Stimulated activated naive B cell treated with anti-CD40 and anti-IgM and Interleukin-4, amounts not matched to agents 10 μg/mL and 1 μg/mL and 100 μg/mL, for 72 hours (primary cell): Measurements from ENCODE around the gene CAPSL.
"Not testable (repeated sequence)": the region's sequence is repeated elsewhere in the genome, so short reads cannot be mapped to it uniquely, and the experiment has no call there.

Experiments used
- ATAC-seq, 2 donors: fragments of 150-1000 bp; cut with Tn5 transposase; replicated peaks; 2 replicates each; pipeline ENCODE4 v1.10.0; 2021; ENCODE audit warnings: moderate library complexity in 1 of 2
- DNase-seq: peaks from one replicate; pipeline ENCODE4 v3.0.0; 2021
- H3K27ac Mint-ChIP-seq: one replicate; pipeline ENCODE4 v1.8.0; 2022; ENCODE audit warnings: mild to moderate bottlenecking, mixed read lengths
- H3K27me3 Mint-ChIP-seq, 2 donors: one replicate each; pipeline ENCODE4 v1.8.0; 2022; ENCODE audit warnings: mixed read lengths in 2 of 2
- H3K36me3 Mint-ChIP-seq, 2 donors: one replicate each; pipeline ENCODE4 v1.8.0; 2022; ENCODE audit warnings: mixed read lengths in 2 of 2, mild to moderate bottlenecking in 1 of 2
- H3K4me1 Mint-ChIP-seq, 2 donors: one replicate each; pipeline ENCODE4 v1.8.0; 2022; ENCODE audit warnings: mixed read lengths in 2 of 2, mild to moderate bottlenecking in 1 of 2
- H3K4me3 Mint-ChIP-seq, 2 donors: one replicate each; pipeline ENCODE4 v1.8.0; 2022; ENCODE audit warnings: mild to moderate bottlenecking in 2 of 2, mixed read lengths in 2 of 2, moderate library complexity in 1 of 2
- H3K9me3 Mint-ChIP-seq, 2 donors: one replicate each; pipeline ENCODE4 v1.8.0; 2022; ENCODE audit warnings: mixed read lengths in 2 of 2, mild to moderate bottlenecking in 1 of 2

CAPSL gene

DNA sequence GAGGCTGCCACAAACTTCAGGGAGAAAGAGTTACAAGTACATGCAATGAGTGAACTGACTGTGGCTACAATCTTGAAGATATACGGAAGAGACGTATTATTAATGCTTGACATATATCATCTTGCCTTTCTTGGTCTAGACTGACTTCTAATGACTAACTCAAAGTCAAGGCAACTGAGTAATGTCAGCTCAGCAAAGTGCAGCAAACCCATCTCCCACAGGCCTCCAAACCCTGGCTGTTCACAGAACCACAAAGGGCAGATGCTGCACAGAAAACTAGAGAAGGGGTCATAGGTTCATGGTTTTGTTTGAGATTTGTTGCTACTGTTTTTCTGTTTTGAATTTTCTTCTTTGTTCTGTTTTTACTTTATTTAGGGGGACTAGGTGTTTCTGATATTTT, 60.8 kb downstream of the CAPSL start:
- Mint-ChIP-seq H3K27ac (peak overlapping the region; percentile 40), H3K9me3 (peaks cover 1 to 6% of the 10 kb centered on the region in 2 donors), H3K4me3 (no peak overlapping the region), H3K4me1 (peaks cover 20 to 30% of the 10 kb centered on the region in 2 donors), H3K27me3 (no peaks in the 10 kb centered on the region), H3K36me3 (peaks cover 13 to 15% of the 10 kb centered on the region in 2 donors)
- ATAC-seq (no peak), DNase-seq (no peak)

- peak; percentile 27 to 61 for ATAC-seq
- Mint-ChIP-seq H3K4me1 (peaks cover 18 to 30% of the 10 kb centered on the region in 2 donors), H3K27me3 (no peaks in the 10 kb centered on the region), H3K27ac (no peak overlapping the region), H3K36me3 (peaks cover 13 to 15% of the 10 kb centered on the region in 2 donors), H3K9me3 (peaks cover 1 to 6% of the 10 kb centered on the region in 2 donors), H3K4me3 (no peak overlapping the region)
- no peak for DNase-seq
These were observed 61.5 kb downstream of the CAPSL start for GRCh38 chr5:35876922-35877321.

- Mint-ChIP-seq H3K4me3 (no peak overlapping the region), H3K27ac (peak overlapping the region; percentile 5), H3K9me3 (peaks cover 1 to 6% of the 10 kb centered on the region in 2 donors), H3K36me3 (peaks cover 15% of the 10 kb centered on the region in 2 donors), H3K4me1 (peaks cover 18 to 30% of the 10 kb centered on the region in 2 donors), H3K27me3 (no peaks in the 10 kb centered on the region)
- no peak for DNase-seq
- peak; percentile 70 to 76 for ATAC-seq
These were observed 62.0 kb downstream of the CAPSL start for GRCh38 chr5:35876454-35876853.

DNA sequence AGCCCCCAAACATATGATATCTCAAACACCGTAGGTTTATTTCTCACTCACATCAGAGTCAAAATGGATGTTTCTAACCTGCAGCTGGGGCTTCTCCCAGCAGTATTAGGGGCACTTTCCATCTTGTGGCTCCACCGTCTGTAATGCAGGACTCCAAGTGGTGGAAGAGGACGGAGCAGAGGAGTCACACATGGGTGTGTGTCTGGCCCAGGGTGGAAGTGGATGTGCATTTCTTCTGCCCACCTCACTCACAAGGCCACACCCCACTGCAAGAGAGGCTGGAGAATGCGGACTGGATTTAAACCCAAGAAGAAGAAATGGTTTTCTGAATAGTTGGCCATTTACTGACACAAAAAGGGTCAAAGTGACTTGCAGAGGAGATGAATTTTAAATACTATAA, 67.8 kb downstream of the CAPSL start:
- ATAC-seq (no peak), DNase-seq (no peak)
- no peaks in the 10 kb centered on the region for H3K9me3 Mint-ChIP-seq
- H3K4me1 Mint-ChIP-seq: peaks cover 15 to 30% of the 10 kb centered on the region in 2 donors
- H3K27me3 Mint-ChIP-seq: no peaks in the 10 kb centered on the region
- no peak overlapping the region for H3K4me3 Mint-ChIP-seq
- H3K27ac Mint-ChIP-seq: no peak overlapping the region
- peaks cover 0 to 12% of the 10 kb centered on the region in 2 donors for H3K36me3 Mint-ChIP-seq

GRCh38 chr5:35869685-35870277, 68.6 kb downstream of the CAPSL start:
- ATAC-seq: peak; percentile 86 to 89
- Mint-ChIP-seq H3K4me3 (peak overlapping the region; percentile 5 to 28), H3K27ac (no peak overlapping the region), H3K36me3 (peaks cover 3 to 17% of the 10 kb centered on the region in 2 donors), H3K4me1 (peaks cover 15 to 30% of the 10 kb centered on the region in 2 donors), H3K9me3 (peaks cover 0 to 2% of the 10 kb centered on the region in 2 donors), H3K27me3 (no peaks in the 10 kb centered on the region)
- no peak for DNase-seq

DNA sequence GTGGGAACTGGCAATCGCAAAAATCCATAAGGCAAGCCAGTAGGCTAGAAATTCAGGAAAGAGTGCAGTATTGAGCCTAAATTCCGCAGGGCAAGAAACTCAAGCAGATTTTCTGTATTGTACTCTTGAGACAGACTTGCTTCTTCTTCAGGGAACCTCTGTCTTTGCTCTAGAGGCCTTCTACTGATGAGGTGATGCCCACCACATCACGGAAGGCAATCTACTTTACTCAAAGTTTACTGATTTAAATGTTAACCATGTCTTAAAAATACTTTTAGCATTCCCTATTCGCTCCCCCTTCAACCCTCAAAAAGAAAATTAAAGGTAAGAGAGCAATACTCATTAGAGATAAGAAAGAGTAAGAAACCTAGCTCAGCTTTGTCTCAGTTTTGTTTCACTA, 70.4 kb downstream of the CAPSL start:
- no peaks in the 10 kb centered on the region for H3K27me3 Mint-ChIP-seq
- ATAC-seq: no peak
- peaks cover 19 to 36% of the 10 kb centered on the region in 2 donors for H3K4me1 Mint-ChIP-seq
- no peak overlapping the region for H3K27ac Mint-ChIP-seq
- peaks cover 0 to 4% of the 10 kb centered on the region in 2 donors for H3K9me3 Mint-ChIP-seq
- peaks cover 10 to 20% of the 10 kb centered on the region in 2 donors for H3K36me3 Mint-ChIP-seq
- no peak for DNase-seq
- no peak overlapping the region for H3K4me3 Mint-ChIP-seq

GRCh38 chr5:35863159-35863558, 75.3 kb downstream of the CAPSL start:
- peaks cover 12 to 28% of the 10 kb centered on the region in 2 donors for H3K4me1 Mint-ChIP-seq
- H3K36me3 Mint-ChIP-seq: peaks cover 27 to 33% of the 10 kb centered on the region in 2 donors

DNA sequence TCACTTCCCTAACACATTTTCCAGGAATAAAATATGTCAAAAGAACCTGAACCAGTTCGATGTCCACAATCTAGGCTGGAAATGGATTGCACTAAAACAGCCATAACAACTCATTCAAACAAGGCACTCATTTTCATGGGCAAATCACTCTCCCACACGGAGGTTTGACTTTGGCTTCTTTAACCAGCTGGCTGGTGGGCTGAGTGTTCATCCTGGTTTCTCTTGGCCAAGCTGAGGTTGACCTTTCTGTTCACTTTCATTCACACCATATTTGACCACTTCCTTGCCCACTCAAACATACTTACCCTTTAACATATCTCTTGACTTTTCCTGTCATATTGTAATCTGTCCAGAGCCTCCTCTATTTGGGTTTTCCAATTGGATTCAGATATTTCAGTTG, 76.3 kb downstream of the CAPSL start:
- peaks cover 0 to 4% of the 10 kb centered on the region in 2 donors for H3K9me3 Mint-ChIP-seq
- no peak for ATAC-seq

More at GRCh38 chr5:35863159-35863558, 75.3 kb downstream of the CAPSL start:
- Mint-ChIP-seq H3K9me3 (peaks cover 0 to 4% of the 10 kb centered on the region in 2 donors), H3K4me3 (no peak overlapping the region), H3K27ac (peak overlapping the region; percentile 84), H3K27me3 (no peaks in the 10 kb centered on the region)
- ATAC-seq (peak; percentile 91 to 94), DNase-seq (no peak)

GRCh38 chr5:35861718-35862117, 76.7 kb downstream of the CAPSL start:
- ATAC-seq (no peak), DNase-seq (no peak)
- Mint-ChIP-seq H3K4me1 (peaks cover 17 to 34% of the 10 kb centered on the region in 2 donors), H3K9me3 (peaks cover 0 to 4% of the 10 kb centered on the region in 2 donors), H3K27ac (no peak overlapping the region), H3K27me3 (no peaks in the 10 kb centered on the region), H3K36me3 (peaks cover 27 to 31% of the 10 kb centered on the region in 2 donors), H3K4me3 (no peak overlapping the region)

More for the DNA sequence above, 76.3 kb downstream of the CAPSL start:
- H3K27me3 Mint-ChIP-seq: no peaks in the 10 kb centered on the region
- H3K4me3 Mint-ChIP-seq: no peak overlapping the region
- peaks cover 14 to 30% of the 10 kb centered on the region in 2 donors for H3K4me1 Mint-ChIP-seq
- peaks cover 27 to 31% of the 10 kb centered on the region in 2 donors for H3K36me3 Mint-ChIP-seq
- H3K27ac Mint-ChIP-seq: no peak overlapping the region
- DNase-seq: no peak

GRCh38 chr5:35860686-35861085, 77.7 kb downstream of the CAPSL start:
- DNase-seq (no peak), ATAC-seq (no peak)
- H3K36me3 Mint-ChIP-seq: peaks cover 27 to 31% of the 10 kb centered on the region in 2 donors
- peaks cover 18 to 42% of the 10 kb centered on the region in 2 donors for H3K4me1 Mint-ChIP-seq
- H3K27me3 Mint-ChIP-seq: no peaks in the 10 kb centered on the region
- H3K4me3 Mint-ChIP-seq: no peak overlapping the region
- peaks cover 0 to 4% of the 10 kb centered on the region in 2 donors for H3K9me3 Mint-ChIP-seq
- H3K27ac Mint-ChIP-seq: no peak overlapping the region

DNA sequence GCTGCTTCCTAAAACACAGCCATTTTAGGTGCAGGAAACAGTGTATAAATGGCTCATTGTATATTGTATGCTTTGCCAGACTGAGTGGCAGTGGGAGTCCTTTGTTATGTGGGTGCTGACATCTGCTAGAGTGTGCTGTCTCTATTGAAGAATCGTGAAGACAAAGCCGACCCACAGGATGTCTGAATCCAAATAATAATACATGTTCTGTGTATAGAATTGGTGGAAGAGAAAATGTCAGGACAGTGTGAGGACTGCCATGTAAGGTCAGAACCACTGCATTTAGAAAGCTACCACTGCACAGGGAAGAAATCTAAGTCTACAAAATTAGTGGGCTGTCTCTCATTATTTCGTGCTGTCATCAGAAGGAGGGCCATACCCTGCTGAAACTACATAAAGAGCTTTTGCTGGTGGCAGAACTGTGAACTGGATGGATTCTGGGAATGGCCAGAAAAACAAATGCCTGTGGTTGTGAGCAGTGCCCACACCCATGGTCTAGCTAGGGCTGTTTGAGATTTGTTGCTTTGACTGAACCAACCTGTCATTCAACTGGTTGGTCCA, 79.2 kb downstream of the CAPSL start:
- peak overlapping the region; percentile 19 to 25 for H3K4me3 Mint-ChIP-seq
- peaks cover 25 to 57% of the 10 kb centered on the region in 2 donors for H3K4me1 Mint-ChIP-seq
- peaks cover 21 to 22% of the 10 kb centered on the region in 2 donors for H3K36me3 Mint-ChIP-seq
- H3K27me3 Mint-ChIP-seq: no peaks in the 10 kb centered on the region
- H3K27ac Mint-ChIP-seq: no peak overlapping the region
- DNase-seq (no peak), ATAC-seq (no peak)
- no peaks in the 10 kb centered on the region for H3K9me3 Mint-ChIP-seq

DNA sequence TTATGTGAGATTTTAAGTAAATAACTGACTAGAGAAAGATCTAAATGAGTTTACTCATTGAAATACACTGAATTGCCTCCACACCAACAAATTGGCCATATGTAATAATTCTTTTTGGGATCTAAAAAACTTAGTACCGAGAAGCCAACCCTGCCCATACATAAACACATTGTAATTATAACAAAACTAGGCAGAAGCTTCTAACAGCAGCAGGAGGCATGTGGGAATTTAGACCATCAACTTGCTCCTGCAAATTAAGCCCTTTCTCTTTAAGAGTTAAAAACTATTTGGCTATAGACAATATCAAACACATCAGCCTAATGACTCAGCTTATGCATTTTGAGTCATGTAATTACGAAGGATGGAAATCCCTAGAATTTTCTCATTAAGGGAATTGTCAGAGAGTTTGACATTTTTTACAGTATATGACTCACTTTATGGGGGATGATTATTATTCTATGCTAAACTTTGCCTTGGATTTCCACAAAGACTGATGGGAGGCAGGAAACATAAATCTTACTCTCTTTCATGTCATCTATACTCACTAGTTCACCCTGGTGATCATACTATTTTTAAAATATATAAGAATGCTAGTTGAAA, 80.7 kb downstream of the CAPSL start:
- no peak for DNase-seq
- Mint-ChIP-seq H3K4me3 (peak overlapping the region in 1 of 2 donors; percentile 62), H3K27me3 (no peaks in the 10 kb centered on the region), H3K9me3 (no peaks in the 10 kb centered on the region), H3K36me3 (peaks cover 15 to 17% of the 10 kb centered on the region in 2 donors), H3K27ac (no peak overlapping the region), H3K4me1 (peaks cover 21 to 63% of the 10 kb centered on the region in 2 donors)
- ATAC-seq: peak in 1 of 2 donors; percentile 17

GRCh38 chr5:35856765-35857351, 81.6 kb downstream of the CAPSL start, which contains the start of gene IL7R:
TSS of gene IL7R (plus strand) at chr5:35856891. CDS start at chr5:35856978, 87 bp downstream.
- Mint-ChIP-seq H3K27ac (peak within 1 kb of the TSS; percentile 26), H3K36me3 (peaks cover 9 to 11% of the 10 kb centered on the region in 2 donors)

GRCh38 chr5:35856186-35856764, 82.1 kb downstream of the CAPSL start:
- Mint-ChIP-seq H3K4me3 (peak overlapping the region; percentile 42 to 62), H3K4me1 (peaks cover 21 to 75% of the 10 kb centered on the region in 2 donors)
- H3K27me3 Mint-ChIP-seq, DNase-seq, ATAC-seq, H3K9me3 Mint-ChIP-seq, H3K36me3 Mint-ChIP-seq, H3K27ac Mint-ChIP-seq: not testable (repeated sequence)

More at GRCh38 chr5:35856765-35857351, 81.6 kb downstream of the CAPSL start, which contains the start of gene IL7R:
- no peak for DNase-seq
- peak within 1 kb of the TSS; percentile 42 to 62 for H3K4me3 Mint-ChIP-seq
- peak; percentile 60 to 65 for ATAC-seq
- no peaks in the 10 kb centered on the region for H3K27me3 Mint-ChIP-seq
- peaks cover 21 to 69% of the 10 kb centered on the region in 2 donors for H3K4me1 Mint-ChIP-seq
- H3K9me3 Mint-ChIP-seq: no peaks in the 10 kb centered on the region
